Stomach (tissue), 9 donors: ENCODE data around the gene OBSL1. TPM values are rescaled to one million over a fixed set of nuclear protein-coding genes. Genes with fewer than 3 reads are reported as not detected.
A peak's percentile ranks its signal among the peaks of the same experiment; 100 is the strongest.

Experiments
- DNase-seq, 2 donors: peaks; one replicate each; pipeline versions ENCODE4 v3.0.0 to v3.0.0-alpha.2; 2013 to 2019
- H3K27ac ChIP-seq, 5 donors: fragments of 200-600 bp in 4 of 5; sonication (generic) in 4 of 5; one replicate each; pipeline ENCODE4 v1.5.1; 2013 to 2019; ENCODE audit warnings: mild to moderate bottlenecking in 1 of 5, moderate library complexity in 1 of 5
- H3K27me3 ChIP-seq, 3 donors: fragments of 200-600 bp; sonication (generic); one replicate each; pipeline ENCODE4 v1.5.1; 2017 to 2019; ENCODE audit warnings: mixed run types in 1 of 3
- H3K36me3 ChIP-seq, 4 donors: fragments of 200-600 bp; sonication (generic); 1 replicate in 3 of 4; 2 replicates in 1 of 4; pipeline ENCODE4 v1.5.1; 2016 to 2019
- H3K4me1 ChIP-seq, 4 donors: fragments of 200-600 bp; sonication (generic); one replicate each; pipeline ENCODE4 v1.5.1; 2016 to 2019
- H3K4me3 ChIP-seq, 4 donors: fragments of 200-600 bp; sonication (generic) in 3 of 4; one replicate each; pipeline ENCODE4 v1.5.1; 2016 to 2019; ENCODE audit warnings: mild to moderate bottlenecking in 1 of 4
- H3K9me3 ChIP-seq, 4 donors: fragments of 200-600 bp; sonication (generic); one replicate each; pipeline ENCODE4 v1.5.1; 2016 to 2019
- CTCF ChIP-seq, 7 experiments: fragments of 450-650 bp in 4 of 7; fragments of 200-600 bp in 3 of 7; sonication (generic) in 3 of 7; IDR thresholded peaks; one replicate each; pipeline ENCODE4 v1.5.1; 2016 to 2019; ENCODE audit warnings: antibody characterized with exemption in 7 of 7, control low read depth in 2 of 7, mild to moderate bottlenecking in 1 of 7
- EP300 ChIP-seq: sonication (generic); formaldehyde crosslinking; IDR thresholded peaks from one replicate; pipeline ENCODE4 v1.6.1; 2017; ENCODE audit warnings: antibody characterized with exemption
- POLR2A ChIP-seq, 4 donors: fragments of 450-650 bp; IDR thresholded peaks; one replicate each; pipeline ENCODE4 v1.6.1; 2016; ENCODE audit warnings: antibody characterized with exemption in 4 of 4, control low read depth in 2 of 4, mild to moderate bottlenecking in 1 of 4, moderate library complexity in 1 of 4
- POLR2AphosphoS5 ChIP-seq, 3 donors: sonication (generic); formaldehyde crosslinking; IDR thresholded peaks; one replicate each; pipeline ENCODE4 v1.6.1; 2016; ENCODE audit warnings: antibody characterized with exemption in 3 of 3
- WGBS, 5 donors: extraction: QIAGEN DNeasy Blood & Tissue Kit in 3 of 5; methylation state at CpG; one replicate each; pipeline versions ENCODE4 v1.1.5 to v1.1.7; 2013 to 2018; 5-methylcytosine and 5-hydroxymethylcytosine counted together
- intact Hi-C: fragments of 100-400 bp; cut with DNase I; formaldehyde crosslinking; loops from one replicate; pipeline ENCODE4 v1.15.1; 2023; ENCODE audit warnings: low total_unique reads
- polyA plus RNA-seq, 3 donors: library from polyadenylated mRNA; stranded (reverse); fragments of 200-250 nt; gene quantifications; one replicate each; pipeline ENCODE4 v1.2.3, GENCODE V29; 2013
- total RNA-seq, 5 donors: library from RNA; depleted of rRNA; stranded (reverse); fragments of >200 nt; gene quantifications; one replicate each; pipeline versions ENCODE4 v1.1.0 to v1.2.3, GENCODE V29; 2014 to 2016
- donor health status: healthy with polysubstance abuse.
- donor health status: Bipolar disorder and iron deficiency.
- donor health status: healthy.

OBSL1 gene
- total and polyA plus RNA-seq, 8 donors: 19.8 to 62.1 (median 41.5) TPM

GRCh38 chr2:219514196-219514761 lies 57.1 kb downstream of the OBSL1 start, which contains the start of gene ASIC4:
Gene ASIC4 (plus strand): TSS chr2:219514482. CDS start chr2:219514725, 243 bp downstream.
- intact Hi-C loops: no loop called here
- H3K27me3 ChIP-seq: peaks cover 0 to 94% (median 78%) of the 10 kb centered on the region in 3 donors
- H3K4me3 ChIP-seq: no peak within 1 kb of the TSS
- DNase-seq: peak in 1 of 2 donors; percentile 68
- 4 to 16% (median 6%) methylated on average over 13 to 31 of the region's 31 CpGs for WGBS, 5 donors
- no peak within 1 kb of the TSS for H3K27ac ChIP-seq
- no peak for TF ChIP-seq EP300
- H3K36me3 ChIP-seq: no peaks in the 10 kb centered on the region
- H3K4me1 ChIP-seq: peaks cover 10 to 33% (median 26%) of the 10 kb centered on the region in 4 donors
- H3K9me3 ChIP-seq: no peaks in the 10 kb centered on the region

GRCh38 chr2:219513787-219514186 lies 57.6 kb downstream of the OBSL1 start:
- Histone ChIP-seq H3K27ac (no peak overlapping the region), H3K4me1 (peaks cover 14 to 38% (median 31%) of the 10 kb centered on the region in 4 donors), H3K4me3 (no peak overlapping the region), H3K9me3 (no peaks in the 10 kb centered on the region), H3K27me3 (peaks cover 0 to 98% (median 81%) of the 10 kb centered on the region in 3 donors), H3K36me3 (no peaks in the 10 kb centered on the region)
- no peak for DNase-seq
- no peak for TF ChIP-seq CTCF (IDR thresholded peaks at IDR 0.05)
- no peak for TF ChIP-seq POLR2A (IDR thresholded peaks at IDR 0.05)
- TF ChIP-seq EP300: no peak
- no peak for TF ChIP-seq POLR2AphosphoS5 (IDR thresholded peaks at IDR 0.05)
- intact Hi-C loops: no loop called here
- 11 to 18% (median 13%) methylated on average over 4 of the region's 4 CpGs for WGBS, 5 donors

GRCh38 chr2:219512524-219513216 lies 58.7 kb downstream of the OBSL1 start:
- Histone ChIP-seq H3K9me3 (no peaks in the 10 kb centered on the region), H3K4me3 (no peak overlapping the region), H3K4me1 (peaks cover 14 to 49% (median 37%) of the 10 kb centered on the region in 4 donors), H3K27me3 (peaks cover 0 to 100% (median 85%) of the 10 kb centered on the region in 3 donors), H3K36me3 (peaks cover 0 to 2% (median 0%) of the 10 kb centered on the region in 4 donors), H3K27ac (no peak overlapping the region)
- TF ChIP-seq EP300 (no peak), POLR2A (IDR thresholded peaks at IDR 0.05) (no peak), CTCF (IDR thresholded peaks at IDR 0.05) (no peak), POLR2AphosphoS5 (IDR thresholded peaks at IDR 0.05) (no peak)
- WGBS, 5 donors: 13 to 21% (median 13%) methylated on average over 11 to 16 of the region's 16 CpGs
- intact Hi-C loops: no loop called here
- peak in 1 of 2 donors; percentile 54 for DNase-seq

- H3K27ac ChIP-seq: no peak overlapping the region
- TF ChIP-seq EP300 (no peak), CTCF (IDR thresholded peaks at IDR 0.05) (no peak), POLR2A (IDR thresholded peaks at IDR 0.05) (no peak), POLR2AphosphoS5 (IDR thresholded peaks at IDR 0.05) (no peak)
- DNase-seq: peak in 1 of 2 donors; percentile 47
- intact Hi-C loops: no loop called here
- peaks cover 14 to 49% (median 37%) of the 10 kb centered on the region in 4 donors for H3K4me1 ChIP-seq
- peaks cover 4 to 11% (median 8%) of the 10 kb centered on the region in 4 donors for H3K36me3 ChIP-seq
- H3K9me3 ChIP-seq: no peaks in the 10 kb centered on the region
- no peak overlapping the region for H3K4me3 ChIP-seq
- H3K27me3 ChIP-seq: peaks cover 0 to 91% (median 81%) of the 10 kb centered on the region in 3 donors
- 24 to 36% (median 30%) methylated on average over 13 to 15 of the region's 15 CpGs for WGBS, 5 donors
Measured at GRCh38 chr2:219511547-219512325, 59.6 kb downstream of the OBSL1 start.
